ENCODE measurements around the gene CD200. TPM values are rescaled to one million over a fixed set of nuclear protein-coding genes. Genes with fewer than 3 reads are reported as not detected.

CD200 gene
- total RNA-seq, 4 donors from 2014 or later, result 1.1 to 4.1 (median 3.6) TPM; not detected in 1

DNA sequence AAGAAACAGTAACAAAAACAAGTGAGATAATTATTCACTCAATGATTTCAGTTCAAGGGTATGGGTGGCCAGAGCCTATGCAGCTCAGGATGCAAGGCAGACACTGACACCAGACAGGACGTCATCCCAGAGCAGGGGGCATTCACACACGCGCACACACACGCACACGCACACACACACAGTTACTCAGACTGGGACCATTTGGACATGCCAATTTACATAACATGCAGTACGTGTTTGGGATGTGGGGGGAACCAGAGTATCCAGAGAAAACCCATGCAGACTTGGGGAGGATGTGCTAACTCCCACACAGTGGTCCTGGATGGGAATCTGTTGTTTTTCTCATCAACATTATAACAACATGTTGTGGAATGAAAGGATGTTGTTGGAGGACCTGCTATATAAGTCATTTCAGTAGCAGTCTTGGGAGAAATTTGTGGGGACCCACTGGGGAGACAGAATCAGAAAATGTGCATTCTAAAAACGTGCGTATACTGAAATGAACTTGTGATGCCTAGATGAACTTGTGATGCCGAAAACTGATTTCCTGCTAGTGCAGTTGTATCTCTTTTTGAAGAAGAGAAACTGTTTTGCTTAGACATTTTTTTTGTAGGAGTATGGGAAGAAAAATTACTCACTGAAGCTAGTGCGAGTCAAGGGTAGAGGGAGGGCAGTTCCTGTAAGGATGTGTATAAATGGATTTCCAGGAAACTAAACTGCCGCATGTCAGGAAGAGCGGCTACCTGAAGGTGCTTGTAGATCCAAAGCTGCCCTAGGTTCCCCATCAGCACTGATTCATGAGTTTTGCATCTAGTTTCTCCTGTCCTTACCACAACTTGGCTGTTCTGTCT, 25.2 kb downstream of the CD200 start:
- TF ChIP-seq, protein P1, sequence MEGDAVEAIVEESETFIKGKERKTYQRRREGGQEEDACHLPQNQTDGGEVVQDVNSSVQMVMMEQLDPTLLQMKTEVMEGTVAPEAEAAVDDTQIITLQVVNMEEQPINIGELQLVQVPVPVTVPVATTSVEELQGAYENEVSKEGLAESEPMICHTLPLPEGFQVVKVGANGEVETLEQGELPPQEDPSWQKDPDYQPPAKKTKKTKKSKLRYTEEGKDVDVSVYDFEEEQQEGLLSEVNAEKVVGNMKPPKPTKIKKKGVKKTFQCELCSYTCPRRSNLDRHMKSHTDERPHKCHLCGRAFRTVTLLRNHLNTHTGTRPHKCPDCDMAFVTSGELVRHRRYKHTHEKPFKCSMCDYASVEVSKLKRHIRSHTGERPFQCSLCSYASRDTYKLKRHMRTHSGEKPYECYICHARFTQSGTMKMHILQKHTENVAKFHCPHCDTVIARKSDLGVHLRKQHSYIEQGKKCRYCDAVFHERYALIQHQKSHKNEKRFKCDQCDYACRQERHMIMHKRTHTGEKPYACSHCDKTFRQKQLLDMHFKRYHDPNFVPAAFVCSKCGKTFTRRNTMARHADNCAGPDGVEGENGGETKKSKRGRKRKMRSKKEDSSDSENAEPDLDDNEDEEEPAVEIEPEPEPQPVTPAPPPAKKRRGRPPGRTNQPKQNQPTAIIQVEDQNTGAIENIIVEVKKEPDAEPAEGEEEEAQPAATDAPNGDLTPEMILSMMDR (IDR thresholded peaks at IDR 0.05), result no peak
- no peak for TF ChIP-seq POLR2AphosphoS5 (IDR thresholded peaks at IDR 0.05)
- TF ChIP-seq POLR2A (IDR thresholded peaks at IDR 0.05), result no peak
- no peak for TF ChIP-seq EP300 (IDR thresholded peaks at IDR 0.05; ENCODE audit: low read depth)
- no peak for DNase-seq
- Histone ChIP-seq H3K9me3 (no peaks in the 10 kb centered on the region), H3K27ac (peak overlapping the region in 1 of 4 donors; percentile 4), H3K4me3 (no peak overlapping the region), H3K27me3 (no peaks in the 10 kb centered on the region), H3K36me3 (no peaks in the 10 kb centered on the region), H3K4me1 (peaks cover 0 to 3% (median 0%) of the 10 kb centered on the region in 4 donors)
- in situ Hi-C loops (cut with MboI; ENCODE audit: low pct_ligation_motif_present in 1 of 4, low pct_unique_long_range_greater_than_20kb in 1 of 4, low sequenced_read_pairs in 3 of 4) (no loop called here), intact Hi-C loops (cut with DNase I; ENCODE audit: low total_unique reads) (no loop called here)
- 76 to 77% methylated on average over 11 to 12 of the region's 12 CpGs for WGBS, 2 donors (ENCODE audit: low coverage in 1 of 2)

DNA sequence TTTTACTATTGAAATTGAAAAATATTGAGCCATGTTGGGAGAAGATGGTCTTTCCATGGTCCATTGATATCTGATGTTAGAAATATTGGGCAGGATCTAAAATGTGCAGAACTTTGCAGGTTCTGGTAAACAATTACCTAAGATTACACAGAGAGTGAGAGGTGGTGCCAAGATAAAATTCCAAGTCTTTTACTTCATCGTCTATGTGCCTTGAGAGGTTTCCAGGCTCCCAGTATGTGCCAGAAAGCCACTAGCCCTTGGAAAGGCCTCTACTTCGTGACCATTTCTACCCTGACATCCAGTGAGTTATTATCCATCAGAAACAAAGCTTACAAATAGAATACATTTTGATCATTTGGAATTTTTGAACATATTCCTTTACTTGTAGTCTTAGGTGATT, 27.6 kb downstream of the CD200 start:
- 70 to 79% methylated on average over 2 of the region's 2 CpGs for WGBS, 2 donors (ENCODE audit: low coverage in 1 of 2)
- no peak for DNase-seq
- Histone ChIP-seq H3K27me3 (no peaks in the 10 kb centered on the region), H3K4me1 (peaks cover 0 to 14% (median 0%) of the 10 kb centered on the region in 4 donors), H3K4me3 (no peak overlapping the region), H3K36me3 (no peaks in the 10 kb centered on the region), H3K27ac (no peak overlapping the region), H3K9me3 (no peaks in the 10 kb centered on the region)
- intact Hi-C loops (cut with DNase I; ENCODE audit: low total_unique reads) (no loop called here), in situ Hi-C loops (cut with MboI; ENCODE audit: low pct_ligation_motif_present in 1 of 4, low pct_unique_long_range_greater_than_20kb in 1 of 4, low sequenced_read_pairs in 3 of 4) (no loop called here)
- TF ChIP-seq, protein P1 (IDR thresholded peaks at IDR 0.05), result no peak
- no peak for TF ChIP-seq POLR2AphosphoS5 (IDR thresholded peaks at IDR 0.05)
- TF ChIP-seq POLR2A (IDR thresholded peaks at IDR 0.05), result no peak
- no peak for TF ChIP-seq EP300 (IDR thresholded peaks at IDR 0.05; ENCODE audit: low read depth)

DNA sequence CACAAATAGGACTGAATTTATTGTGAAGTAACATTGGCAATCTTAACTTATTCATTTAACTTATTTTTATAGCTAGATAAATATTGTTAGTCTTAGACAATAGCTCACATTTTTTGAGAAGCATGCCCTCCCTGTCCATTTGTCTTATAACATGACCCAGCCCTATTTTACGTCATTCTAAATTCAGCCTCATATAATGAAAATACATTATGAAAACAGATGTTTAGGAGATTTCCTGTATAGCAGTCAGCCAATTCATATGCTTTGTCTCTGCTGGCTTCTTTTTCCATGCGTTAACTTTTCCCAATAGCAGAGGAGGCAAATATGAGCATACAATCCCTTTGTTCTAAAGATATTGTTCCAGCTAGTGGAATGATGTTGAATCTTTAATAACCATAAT, 29.3 kb downstream of the CD200 start:
- no peaks in the 10 kb centered on the region for H3K9me3 ChIP-seq
- no peak for TF ChIP-seq POLR2AphosphoS5 (IDR thresholded peaks at IDR 0.05)
- no peak for TF ChIP-seq POLR2A (IDR thresholded peaks at IDR 0.05)
- TF ChIP-seq, protein P1 (IDR thresholded peaks at IDR 0.05), result no peak
- TF ChIP-seq EP300 (IDR thresholded peaks at IDR 0.05; ENCODE audit: low read depth), result no peak
- no peaks in the 10 kb centered on the region for H3K36me3 ChIP-seq
- in situ Hi-C loops (cut with MboI; ENCODE audit: low pct_ligation_motif_present in 1 of 4, low pct_unique_long_range_greater_than_20kb in 1 of 4, low sequenced_read_pairs in 3 of 4), result no loop called here
- WGBS, 2 donors (ENCODE audit: low coverage in 1 of 2), result 90 to 92% methylated on average over 2 of the region's 2 CpGs
- no peaks in the 10 kb centered on the region for H3K27me3 ChIP-seq
- intact Hi-C loops (cut with DNase I; ENCODE audit: low total_unique reads), result no loop called here
- no peak overlapping the region for H3K4me3 ChIP-seq
- H3K27ac ChIP-seq, result no peak overlapping the region
- H3K4me1 ChIP-seq, result peaks cover 0 to 14% (median 0%) of the 10 kb centered on the region in 4 donors
- no peak for DNase-seq

DNA sequence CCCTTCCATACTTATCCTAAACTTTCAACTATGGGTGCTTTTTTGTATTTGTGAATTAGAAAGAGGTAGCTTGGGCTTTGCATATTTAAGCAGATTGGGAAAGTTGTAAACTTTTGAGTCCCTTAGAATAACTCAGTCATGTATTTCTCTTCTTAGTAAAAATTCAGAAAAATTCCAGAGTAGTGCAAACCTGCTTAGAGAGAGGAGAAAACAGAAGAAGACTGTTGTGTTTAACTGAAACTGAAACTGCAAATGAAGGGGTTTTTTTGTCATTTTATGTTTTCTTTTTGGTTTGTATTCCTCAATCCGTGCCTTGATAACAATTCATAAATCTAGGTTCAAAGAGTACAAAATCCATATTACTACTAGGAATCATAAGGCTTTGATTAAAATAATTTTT, 31.3 kb downstream of the CD200 start:
- in situ Hi-C loops (cut with MboI; ENCODE audit: low pct_ligation_motif_present in 1 of 4, low pct_unique_long_range_greater_than_20kb in 1 of 4, low sequenced_read_pairs in 3 of 4), result no loop called here

More for the DNA sequence above, 31.3 kb downstream of the CD200 start:
- Histone ChIP-seq H3K9me3 (no peaks in the 10 kb centered on the region), H3K4me1 (peaks cover 0 to 10% (median 0%) of the 10 kb centered on the region in 4 donors), H3K4me3 (no peak overlapping the region), H3K36me3 (no peaks in the 10 kb centered on the region), H3K27me3 (no peaks in the 10 kb centered on the region), H3K27ac (peak overlapping the region in 1 of 4 donors; percentile 2)
- 39 to 64% methylated on average over 1 of the region's 1 CpG for WGBS, 2 donors (ENCODE audit: low coverage in 1 of 2)
- no peak for DNase-seq
- intact Hi-C loops (cut with DNase I; ENCODE audit: low total_unique reads), result no loop called here
- no peak for TF ChIP-seq POLR2A (IDR thresholded peaks at IDR 0.05)

Data from transverse colon (tissue), 4 donors.